NCI-H2171 (cell line): ENCODE data around the gene LZTS2.

ENCODE experiments used
- DNase-seq: peaks from one replicate; lab custom pipeline; 2025; lab: John Stamatoyannopoulos, UW

LZTS2 gene

DNA sequence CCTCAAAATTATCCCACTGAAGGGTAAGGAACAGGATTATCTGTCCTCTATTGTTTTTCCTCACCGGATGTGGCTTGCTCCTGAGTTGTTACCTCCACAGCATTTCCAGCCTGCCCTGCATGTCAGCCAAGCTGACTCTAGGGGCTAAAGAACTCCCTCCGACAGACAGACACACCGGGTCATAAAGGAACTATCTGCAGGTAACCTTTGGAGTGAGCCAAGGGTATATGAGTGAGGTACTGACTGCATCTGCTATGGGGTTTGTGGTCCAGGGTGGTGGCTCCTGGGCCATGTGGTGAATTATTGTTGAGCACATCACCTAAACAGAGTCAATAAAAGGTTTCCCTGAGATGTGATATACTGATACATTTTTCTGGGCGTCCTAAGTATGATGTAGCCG lies 55.3 kb downstream of the LZTS2 start:
- DNase-seq, result no peak

DNA sequence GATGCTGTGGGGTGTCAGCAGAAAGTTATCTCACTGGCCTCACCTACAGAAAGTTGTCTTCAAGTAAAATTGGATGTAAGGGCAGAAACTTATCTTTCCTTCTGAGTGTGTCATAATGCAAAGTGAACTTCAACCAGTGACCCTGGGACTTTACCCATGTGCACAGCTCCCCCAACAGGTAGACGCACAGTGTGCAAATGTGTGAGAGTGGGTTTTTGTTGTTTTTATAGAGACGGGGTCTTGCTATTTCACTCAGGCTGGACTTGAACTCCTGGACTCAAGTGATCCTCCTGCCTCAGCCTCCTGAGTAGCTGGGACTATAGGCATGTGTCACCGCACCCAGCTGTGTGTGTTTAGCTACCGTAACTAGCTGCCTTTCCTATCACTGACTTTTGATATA lies 55.8 kb downstream of the LZTS2 start:
- no peak for DNase-seq

DNA sequence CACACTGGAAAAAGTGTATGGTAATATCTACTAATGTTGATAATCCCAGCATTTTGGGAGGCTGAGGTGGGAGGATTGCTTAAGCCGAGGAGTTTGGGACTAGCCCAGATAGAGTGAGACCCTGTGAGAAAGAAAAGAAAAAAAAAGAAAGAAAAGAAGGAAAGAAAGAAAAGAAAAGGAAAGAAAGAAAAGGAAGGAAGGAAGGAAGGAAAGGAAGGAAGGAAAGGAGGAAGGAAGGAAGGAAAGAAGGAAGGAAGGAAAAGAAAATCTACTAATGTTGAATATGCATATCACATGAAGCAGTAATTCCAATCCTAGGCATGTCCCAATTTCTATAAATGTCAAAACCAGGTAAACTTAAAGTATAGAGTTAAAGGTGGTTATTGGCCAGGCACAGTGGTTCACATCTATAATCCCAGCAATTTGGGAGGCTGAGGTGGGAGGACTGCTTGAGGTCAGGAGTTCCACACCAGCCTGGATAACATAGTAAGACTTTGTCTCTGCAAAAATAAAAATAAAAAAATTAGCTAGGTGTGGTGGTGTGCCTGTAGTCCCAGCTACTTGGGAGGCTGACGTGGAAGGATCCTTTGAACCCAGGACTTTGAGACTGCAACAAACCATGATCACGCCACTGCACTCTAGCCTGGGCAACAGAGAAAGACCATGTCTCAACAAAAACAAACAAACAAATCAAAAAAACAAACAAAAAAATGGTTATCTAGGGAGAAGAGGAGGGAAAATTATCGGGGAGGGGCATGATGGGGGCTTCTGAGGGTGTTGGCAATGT lies 57.0 kb downstream of the LZTS2 start:
- DNase-seq, result no peak
